Measurements from ENCODE around the gene FADS1.

The FADS1 gene

GRCh38 chr11:61844909-61845565, 28.2 kb upstream of the FADS1 start:
- no peak for DNase-seq

- DNase-seq, result no peak
Observed at GRCh38 chr11:61842528-61842820, 25.7 kb upstream of the FADS1 start.

DNA sequence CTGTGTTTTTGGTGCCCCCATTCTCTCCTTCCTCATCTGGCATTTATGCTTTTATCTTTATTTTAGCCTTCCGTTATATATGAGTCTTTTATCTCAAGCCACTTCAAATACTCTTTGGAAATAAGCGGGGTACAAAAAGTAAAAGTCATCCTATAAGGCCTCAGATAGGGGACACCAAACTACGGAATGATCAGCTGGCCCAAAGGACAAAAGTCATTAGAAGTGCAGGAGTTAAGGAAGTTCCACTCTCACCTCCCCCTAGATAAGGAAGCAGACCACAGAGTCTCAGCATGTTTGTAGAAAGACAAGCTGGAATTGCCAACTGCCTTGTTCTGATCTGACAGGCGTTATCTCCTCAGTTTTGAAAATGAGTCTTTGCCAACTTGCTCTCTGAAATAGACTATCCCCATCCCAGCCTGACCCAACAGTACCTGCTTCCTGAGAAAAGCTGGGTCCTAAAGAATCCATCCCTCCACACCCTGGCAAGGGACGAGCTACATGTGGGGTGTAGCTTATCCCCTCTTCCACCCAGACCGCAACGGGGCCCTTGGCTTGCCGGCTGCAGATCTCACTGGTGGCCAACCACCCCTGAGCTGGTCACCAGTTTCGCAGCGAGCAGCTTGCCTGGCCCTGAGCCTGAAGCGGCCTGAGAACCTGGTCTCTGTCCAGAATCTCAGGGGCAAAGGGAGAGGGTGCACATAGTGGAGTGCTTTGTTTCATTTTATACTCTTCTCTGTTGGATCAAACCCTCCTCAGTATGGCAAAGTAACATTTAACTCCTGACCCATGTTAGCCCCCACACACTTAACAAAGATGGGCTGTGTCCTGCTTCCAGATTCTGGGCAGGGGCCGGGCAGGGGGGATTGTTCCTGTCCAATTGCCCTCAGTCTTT, 25.1 kb upstream of the FADS1 start:
- no peak for DNase-seq

GRCh38 chr11:61840371-61840770, 23.6 kb upstream of the FADS1 start:
- DNase-seq, result peak; percentile 41

- DNase-seq, result no peak
Observed at GRCh38 chr11:61839742-61840141, 22.9 kb upstream of the FADS1 start.

DNA sequence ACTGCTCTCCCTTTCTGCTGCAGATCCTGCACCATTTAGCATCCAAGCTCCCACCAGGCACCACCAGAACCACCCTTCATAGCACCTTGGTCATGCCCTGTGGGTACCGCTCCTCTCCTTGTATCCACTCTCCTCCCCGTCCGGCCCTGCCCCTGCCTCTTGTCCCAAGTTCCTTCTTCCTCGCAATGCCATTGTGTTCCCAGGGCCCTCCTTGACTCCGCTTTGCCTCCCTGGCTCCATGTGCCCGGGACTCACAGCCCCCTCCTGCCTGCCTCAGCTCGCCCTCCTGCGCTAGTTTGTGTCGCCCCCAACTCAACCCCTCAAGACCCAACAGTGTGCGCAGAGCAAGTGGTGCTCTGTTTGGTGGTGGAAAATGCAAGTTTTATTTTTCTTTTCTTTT, 22.1 kb upstream of the FADS1 start:
- no peak for DNase-seq

- no peak for DNase-seq
Observed at GRCh38 chr11:61838501-61838900, 21.7 kb upstream of the FADS1 start.

DNA sequence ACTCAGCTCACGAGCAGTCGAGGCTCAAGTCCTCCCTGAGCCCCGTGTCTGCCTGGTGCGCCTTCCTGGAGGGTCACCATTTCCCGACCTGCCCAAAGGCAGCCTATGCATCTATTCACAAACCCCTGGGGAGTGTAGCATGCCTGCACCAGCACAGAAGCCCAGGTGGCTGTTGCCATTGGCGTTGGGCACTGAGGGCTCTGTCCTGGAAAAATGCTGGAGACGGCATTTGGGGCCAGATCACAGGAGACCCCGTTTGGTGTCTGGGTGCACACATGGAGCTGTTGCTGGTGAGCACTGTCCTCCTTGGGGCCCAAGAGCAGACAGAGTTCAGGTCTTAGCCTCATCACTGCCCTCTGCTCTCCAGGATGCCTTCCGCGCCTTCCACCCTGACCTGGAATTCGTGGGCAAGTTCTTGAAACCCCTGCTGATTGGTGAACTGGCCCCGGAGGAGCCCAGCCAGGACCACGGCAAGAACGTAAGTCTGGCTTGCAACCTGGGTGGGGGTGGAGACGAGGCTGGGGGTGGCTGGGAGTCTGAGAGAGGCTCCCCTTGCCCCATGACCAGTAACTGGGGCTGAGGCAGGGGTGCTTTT, 20.7 kb upstream of the FADS1 start:
- peak; percentile 46 for DNase-seq

- no peak for DNase-seq
Observed at GRCh38 chr11:61836193-61836592, 19.4 kb upstream of the FADS1 start.

GRCh38 chr11:61834278-61835048, 17.7 kb upstream of the FADS1 start:
- DNase-seq, result peak; percentile 90

- no peak for DNase-seq
Observed at GRCh38 chr11:61833926-61834277, 17.1 kb upstream of the FADS1 start.

GRCh38 chr11:61833471-61833870, 16.7 kb upstream of the FADS1 start:
- no peak for DNase-seq

- no peak for DNase-seq
Observed at GRCh38 chr11:61832754-61833153, 16.0 kb upstream of the FADS1 start.

DNA sequence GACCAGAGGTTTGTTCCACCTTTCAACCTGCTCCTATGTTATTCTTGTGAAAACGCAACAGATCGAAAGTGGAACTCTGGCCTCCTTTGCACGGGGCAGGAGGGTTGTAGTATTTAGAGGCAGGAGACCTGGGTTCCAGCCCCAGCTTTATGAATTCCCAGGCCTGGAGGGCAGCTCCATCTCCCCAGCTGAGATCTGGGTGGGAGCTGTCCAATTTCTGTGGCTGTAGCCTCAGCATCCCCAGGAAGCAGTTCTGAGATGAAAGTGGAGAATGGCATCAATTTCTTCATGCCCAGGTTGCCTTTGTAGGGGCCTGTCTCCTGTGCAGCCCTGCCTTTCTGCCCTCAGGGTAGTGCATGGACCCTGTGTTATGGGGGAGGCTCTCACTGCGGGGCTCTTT, 15.4 kb upstream of the FADS1 start:
- DNase-seq, result no peak

- no peak for DNase-seq
Observed at GRCh38 chr11:61830237-61831105, 13.7 kb upstream of the FADS1 start.

GRCh38 chr11:61829806-61830205, 13.0 kb upstream of the FADS1 start:
- no peak for DNase-seq

DNA sequence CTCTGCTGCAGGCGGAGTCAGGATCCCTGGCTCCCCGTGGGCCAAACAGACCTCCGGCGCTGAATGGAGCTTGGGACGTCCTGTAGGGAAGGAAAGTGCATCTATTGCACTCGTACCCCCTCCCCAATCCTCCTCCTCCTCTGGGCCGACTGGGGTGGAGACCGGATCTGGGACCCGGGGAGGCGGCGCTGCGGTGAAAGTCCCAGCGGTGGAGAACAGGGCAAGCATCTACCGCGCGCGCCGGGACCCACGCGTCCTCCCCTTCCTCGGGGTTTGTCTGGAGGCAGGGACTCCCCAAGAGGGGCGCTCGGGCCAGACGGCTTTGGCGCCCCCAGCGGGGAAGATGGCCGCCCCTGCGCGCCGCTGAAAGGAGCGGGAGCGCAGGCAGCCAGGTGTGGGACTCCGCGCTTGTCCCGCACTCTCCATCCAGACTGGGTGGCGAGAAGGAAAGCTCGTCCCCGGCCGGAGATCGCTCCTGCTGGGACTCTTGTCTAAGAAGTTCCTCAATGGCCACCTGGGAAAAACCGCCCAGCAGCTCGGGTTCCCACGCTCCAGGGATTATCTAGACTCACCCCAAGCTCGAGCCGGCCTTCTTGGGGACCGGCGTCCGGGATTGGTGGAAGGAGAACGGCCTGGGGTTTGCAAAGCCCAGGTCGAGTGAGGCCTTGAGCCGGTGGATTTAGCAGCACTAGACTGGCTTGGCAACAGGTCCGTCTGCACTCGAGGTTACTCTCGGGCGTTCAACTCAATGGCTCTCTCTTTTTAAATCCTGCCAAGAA, 12.0 kb upstream of the FADS1 start:
- peak; percentile 65 for DNase-seq

- no peak for DNase-seq
Observed at GRCh38 chr11:61828379-61828628, 11.5 kb upstream of the FADS1 start.

DNA sequence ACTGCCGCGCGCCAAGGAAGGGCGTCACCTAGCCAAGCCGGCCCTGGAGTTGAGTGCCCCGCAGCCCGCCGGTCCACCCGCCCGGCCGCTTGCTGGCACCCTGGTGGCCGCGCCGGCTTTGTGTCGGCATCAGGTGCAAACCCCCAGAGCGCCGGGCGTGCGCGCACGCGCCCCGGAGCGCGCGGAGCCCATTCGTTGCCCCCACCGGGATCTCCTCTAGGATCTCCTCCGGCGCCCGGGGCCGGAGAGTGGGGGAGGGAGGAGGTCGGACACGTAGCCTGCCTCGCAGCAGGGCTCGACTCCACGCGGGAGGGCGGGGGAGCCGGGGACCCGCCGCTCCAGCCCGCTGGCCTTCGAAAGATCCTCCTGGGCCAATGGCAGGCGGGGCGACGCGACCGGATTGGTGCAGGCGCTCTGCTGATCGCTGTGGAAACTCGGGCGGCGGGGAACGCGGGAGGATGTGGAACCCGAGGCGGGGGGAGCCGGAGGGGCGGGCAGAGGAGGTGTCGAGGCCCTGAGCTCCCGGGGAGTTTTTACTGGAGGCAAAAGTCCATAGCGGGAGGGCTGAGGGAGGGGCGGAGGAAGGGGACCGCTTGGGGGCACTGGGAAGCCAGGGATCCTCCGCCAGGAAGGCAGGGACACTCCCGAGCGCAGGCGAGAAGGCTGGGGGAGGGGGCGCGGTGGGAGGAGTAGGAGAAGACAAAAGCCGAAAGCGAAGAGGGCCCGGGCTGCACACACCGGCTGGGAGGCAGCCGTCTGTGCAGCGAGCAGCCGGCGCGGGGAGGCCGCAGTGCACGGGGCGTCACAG, 11.0 kb upstream of the FADS1 start, which contains the start of gene FADS2:
Gene FADS2 (plus strand): TSS at position 730 of the 808 bp plus-strand sequence. CDS start 91 bp downstream, outside the sequence.
- peak; percentile 100 for DNase-seq

GRCh38 chr11:61826930-61827570, 10.2 kb upstream of the FADS1 start:
- no peak for DNase-seq
